ENCODE data around the gene DOCK9.

DOCK9 gene

DNA sequence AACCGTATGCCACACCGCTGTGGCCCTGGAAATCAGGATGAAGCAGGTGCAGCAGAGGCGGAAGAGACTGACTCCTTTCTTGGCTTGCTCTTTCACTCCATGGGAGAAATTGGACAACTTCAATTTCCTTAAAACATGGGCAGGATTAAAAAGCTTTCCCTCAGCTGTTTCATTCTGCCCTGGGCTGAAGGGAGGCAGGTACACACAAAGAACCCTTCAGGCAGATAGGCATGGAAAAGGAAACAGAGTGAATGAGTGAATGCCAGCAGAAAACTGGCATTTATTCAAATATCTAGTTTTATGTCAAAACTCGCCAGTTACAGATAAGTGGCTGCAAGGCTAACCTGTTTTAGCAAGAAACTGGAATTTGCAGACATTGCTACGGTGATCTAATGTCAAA is 154.4 kb downstream of the DOCK9 start:
- no peak for TF ChIP-seq YY1 (IDR thresholded peaks at IDR 0.05; ENCODE audit: low read depth)
- TF ChIP-seq, protein P1, sequence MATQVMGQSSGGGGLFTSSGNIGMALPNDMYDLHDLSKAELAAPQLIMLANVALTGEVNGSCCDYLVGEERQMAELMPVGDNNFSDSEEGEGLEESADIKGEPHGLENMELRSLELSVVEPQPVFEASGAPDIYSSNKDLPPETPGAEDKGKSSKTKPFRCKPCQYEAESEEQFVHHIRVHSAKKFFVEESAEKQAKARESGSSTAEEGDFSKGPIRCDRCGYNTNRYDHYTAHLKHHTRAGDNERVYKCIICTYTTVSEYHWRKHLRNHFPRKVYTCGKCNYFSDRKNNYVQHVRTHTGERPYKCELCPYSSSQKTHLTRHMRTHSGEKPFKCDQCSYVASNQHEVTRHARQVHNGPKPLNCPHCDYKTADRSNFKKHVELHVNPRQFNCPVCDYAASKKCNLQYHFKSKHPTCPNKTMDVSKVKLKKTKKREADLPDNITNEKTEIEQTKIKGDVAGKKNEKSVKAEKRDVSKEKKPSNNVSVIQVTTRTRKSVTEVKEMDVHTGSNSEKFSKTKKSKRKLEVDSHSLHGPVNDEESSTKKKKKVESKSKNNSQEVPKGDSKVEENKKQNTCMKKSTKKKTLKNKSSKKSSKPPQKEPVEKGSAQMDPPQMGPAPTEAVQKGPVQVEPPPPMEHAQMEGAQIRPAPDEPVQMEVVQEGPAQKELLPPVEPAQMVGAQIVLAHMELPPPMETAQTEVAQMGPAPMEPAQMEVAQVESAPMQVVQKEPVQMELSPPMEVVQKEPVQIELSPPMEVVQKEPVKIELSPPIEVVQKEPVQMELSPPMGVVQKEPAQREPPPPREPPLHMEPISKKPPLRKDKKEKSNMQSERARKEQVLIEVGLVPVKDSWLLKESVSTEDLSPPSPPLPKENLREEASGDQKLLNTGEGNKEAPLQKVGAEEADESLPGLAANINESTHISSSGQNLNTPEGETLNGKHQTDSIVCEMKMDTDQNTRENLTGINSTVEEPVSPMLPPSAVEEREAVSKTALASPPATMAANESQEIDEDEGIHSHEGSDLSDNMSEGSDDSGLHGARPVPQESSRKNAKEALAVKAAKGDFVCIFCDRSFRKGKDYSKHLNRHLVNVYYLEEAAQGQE (IDR thresholded peaks at IDR 0.05; ENCODE audit: low read depth), result no peak
- no peak for TF ChIP-seq ZBTB7A (IDR thresholded peaks at IDR 0.05; ENCODE audit: low read depth)
- no peak for TF ChIP-seq TAF1 (IDR thresholded peaks at IDR 0.05; ENCODE audit: low read depth)
- TF ChIP-seq RAD21 (IDR thresholded peaks at IDR 0.05; ENCODE audit: low read depth), result no peak
- TF ChIP-seq, protein P2, sequence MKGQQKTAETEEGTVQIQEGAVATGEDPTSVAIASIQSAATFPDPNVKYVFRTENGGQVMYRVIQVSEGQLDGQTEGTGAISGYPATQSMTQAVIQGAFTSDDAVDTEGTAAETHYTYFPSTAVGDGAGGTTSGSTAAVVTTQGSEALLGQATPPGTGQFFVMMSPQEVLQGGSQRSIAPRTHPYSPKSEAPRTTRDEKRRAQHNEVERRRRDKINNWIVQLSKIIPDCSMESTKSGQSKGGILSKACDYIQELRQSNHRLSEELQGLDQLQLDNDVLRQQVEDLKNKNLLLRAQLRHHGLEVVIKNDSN (IDR thresholded peaks at IDR 0.05), result no peak
- TF ChIP-seq NFIC (IDR thresholded peaks at IDR 0.05), result no peak
- no peak for TF ChIP-seq EGR1 (IDR thresholded peaks at IDR 0.05)
- TF ChIP-seq FOXM1 (IDR thresholded peaks at IDR 0.05; ENCODE audit: borderline replicate concordance, low read depth), result no peak
- no peak for TF ChIP-seq EP300 (IDR thresholded peaks at IDR 0.05; ENCODE audit: borderline replicate concordance)
- TF ChIP-seq CEBPB (IDR thresholded peaks at IDR 0.05), result no peak

DNA sequence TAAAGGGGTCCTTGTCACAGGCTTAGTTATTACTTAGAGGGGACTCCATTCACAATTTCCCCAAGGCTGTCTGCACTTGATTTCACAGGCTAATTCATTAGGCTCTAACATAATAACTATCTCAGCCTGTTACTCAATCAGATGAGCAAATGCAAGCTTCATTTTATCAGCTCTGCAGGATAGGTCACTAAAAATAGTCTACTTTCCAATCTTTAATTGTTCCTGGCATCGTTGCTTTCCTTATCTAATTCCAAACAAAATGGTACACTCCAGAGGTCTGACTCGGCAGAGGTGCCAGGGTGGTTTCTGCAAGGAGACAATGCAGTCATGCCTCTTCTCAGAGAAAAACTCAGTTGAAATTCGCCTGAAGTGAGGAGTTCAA is 155.6 kb downstream of the DOCK9 start:
- TF ChIP-seq EGR1 (IDR thresholded peaks at IDR 0.05) (no peak), TEAD4 (IDR thresholded peaks at IDR 0.05) (no peak), CEBPB (IDR thresholded peaks at IDR 0.05) (no peak), EP300 (IDR thresholded peaks at IDR 0.05; ENCODE audit: borderline replicate concordance) (no peak)

DNA sequence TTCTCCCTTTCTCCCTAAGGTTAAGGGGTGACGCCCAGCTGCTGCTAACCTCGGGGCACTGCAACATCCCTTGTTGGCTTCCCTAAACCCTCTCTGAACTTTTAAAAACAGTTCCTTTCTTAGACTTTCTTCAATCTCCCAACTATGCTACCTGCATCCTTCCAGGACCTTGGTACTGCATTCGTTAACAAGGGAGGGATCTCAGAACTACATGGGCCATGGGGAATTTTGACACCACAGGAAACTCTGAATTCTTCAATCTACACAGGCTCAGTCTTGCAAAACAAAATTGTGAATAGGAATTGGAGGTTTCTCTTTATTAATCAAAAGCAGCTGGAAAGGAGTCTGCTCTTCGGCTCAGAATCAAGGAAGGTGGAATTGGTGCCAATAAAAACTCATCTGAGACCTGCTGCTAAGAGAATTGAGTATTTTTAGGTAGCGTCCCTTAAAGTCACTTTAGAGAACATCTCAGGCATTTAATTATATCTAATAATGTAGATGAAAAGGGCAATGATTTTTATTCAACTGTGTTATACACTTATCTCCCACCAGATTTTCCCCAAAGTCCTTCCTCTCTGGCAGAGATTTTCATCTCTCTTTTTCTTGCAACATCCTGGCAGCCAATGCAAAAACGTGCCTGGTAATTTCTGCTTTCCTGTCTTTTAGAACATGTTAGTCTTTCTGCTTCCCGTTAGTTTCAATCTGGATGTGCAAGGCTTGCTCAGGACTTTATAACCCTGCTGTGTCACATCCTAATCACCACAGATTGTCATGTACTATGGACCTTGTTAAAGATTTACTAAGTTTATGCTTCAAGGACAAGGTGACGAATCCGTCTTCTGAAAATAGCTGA is 156.3 kb downstream of the DOCK9 start:
- TF ChIP-seq TEAD4 (IDR thresholded peaks at IDR 0.05) (no peak), EGR1 (IDR thresholded peaks at IDR 0.05) (no peak), TAF1 (IDR thresholded peaks at IDR 0.05; ENCODE audit: low read depth) (no peak), ZBTB7A (IDR thresholded peaks at IDR 0.05; ENCODE audit: low read depth) (no peak), EP300 (IDR thresholded peaks at IDR 0.05; ENCODE audit: borderline replicate concordance) (no peak)
- TF ChIP-seq, protein P1 (IDR thresholded peaks at IDR 0.05; ENCODE audit: low read depth), result no peak

DNA sequence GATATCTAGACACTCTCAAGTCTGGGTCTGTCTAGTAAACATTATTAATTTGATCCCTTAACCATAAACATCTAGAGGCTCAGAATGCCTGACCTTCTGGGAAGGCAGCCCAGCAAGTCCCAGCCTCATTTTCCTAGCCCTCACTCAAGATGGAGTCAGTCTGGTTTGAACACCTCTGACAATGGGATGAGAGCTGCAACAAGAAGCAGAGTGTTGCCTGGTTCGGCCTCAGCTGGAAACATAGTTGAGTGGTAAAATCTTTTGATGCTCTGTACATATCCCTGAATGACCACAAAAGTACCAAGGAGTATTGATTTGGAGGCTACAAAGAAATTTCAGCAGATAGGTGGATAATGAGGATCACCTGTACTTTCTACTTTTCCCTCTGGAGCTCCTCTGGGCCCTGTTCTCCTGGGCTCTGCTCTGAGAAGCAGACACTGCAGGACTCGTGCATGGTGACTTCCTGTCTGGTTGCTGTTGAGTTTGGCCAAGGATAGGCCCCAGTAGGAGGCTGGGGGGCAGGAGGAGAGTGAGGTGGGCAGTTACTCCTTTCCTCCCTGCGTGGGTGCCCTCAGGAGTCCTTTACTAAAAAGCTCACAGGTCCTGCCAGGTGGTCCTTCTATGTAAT is 157.0 kb downstream of the DOCK9 start:
- TF ChIP-seq EGR1 (IDR thresholded peaks at IDR 0.05) (no peak), CREB1 (IDR thresholded peaks at IDR 0.05; ENCODE audit: low read depth) (no peak), TEAD4 (IDR thresholded peaks at IDR 0.05) (no peak), NFIC (IDR thresholded peaks at IDR 0.05) (no peak), EP300 (IDR thresholded peaks at IDR 0.05; ENCODE audit: borderline replicate concordance) (no peak), FOXM1 (IDR thresholded peaks at IDR 0.05; ENCODE audit: borderline replicate concordance, low read depth) (no peak), ZBTB7A (IDR thresholded peaks at IDR 0.05; ENCODE audit: low read depth) (no peak), CEBPB (IDR thresholded peaks at IDR 0.05) (no peak), YY1 (IDR thresholded peaks at IDR 0.05; ENCODE audit: low read depth) (no peak), RAD21 (IDR thresholded peaks at IDR 0.05; ENCODE audit: low read depth) (no peak), TAF1 (IDR thresholded peaks at IDR 0.05; ENCODE audit: low read depth) (no peak), TCF12 (IDR thresholded peaks at IDR 0.05; ENCODE audit: low read depth) (no peak)
- TF ChIP-seq, protein P1 (IDR thresholded peaks at IDR 0.05; ENCODE audit: low read depth), result no peak
- TF ChIP-seq, protein P3, sequence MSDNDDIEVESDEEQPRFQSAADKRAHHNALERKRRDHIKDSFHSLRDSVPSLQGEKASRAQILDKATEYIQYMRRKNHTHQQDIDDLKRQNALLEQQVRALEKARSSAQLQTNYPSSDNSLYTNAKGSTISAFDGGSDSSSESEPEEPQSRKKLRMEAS (IDR thresholded peaks at IDR 0.05), result no peak
- TF ChIP-seq, protein P2 (IDR thresholded peaks at IDR 0.05), result no peak
